Measurements from ENCODE around the gene SKI. TPM values are rescaled to one million over a fixed set of nuclear protein-coding genes. Genes with fewer than 3 reads are reported as not detected.

SKI gene
- total RNA-seq, 1 donor from 2014 or later: 116 TPM

GRCh38 chr1:2194898-2195673, 33.0 kb upstream of the SKI start:
- peak overlapping the region; percentile 88 for H3K27ac Mint-ChIP-seq (ENCODE audit: unreplicated experiment)
- peak overlapping the region; percentile 78 for H3K4me3 Mint-ChIP-seq (ENCODE audit: unreplicated experiment)
- H3K27me3 Mint-ChIP-seq (ENCODE audit: low read depth): no peaks in the 10 kb centered on the region
- H3K4me1 Mint-ChIP-seq (ENCODE audit: low read depth): peaks cover 42% of the 10 kb centered on the region
- peak; percentile 100 for TF ChIP-seq CTCF (IDR thresholded peaks at IDR 0.05)
- H3K9me3 Mint-ChIP-seq (ENCODE audit: low read depth): no peaks in the 10 kb centered on the region
- DNase-seq (ENCODE audit: low spot score): no peak
- H3K36me3 Mint-ChIP-seq (ENCODE audit: low read depth): no peaks in the 10 kb centered on the region

- Mint-ChIP-seq H3K4me3 (ENCODE audit: unreplicated experiment) (no peak overlapping the region), H3K9me3 (ENCODE audit: low read depth) (no peaks in the 10 kb centered on the region), H3K27ac (ENCODE audit: unreplicated experiment) (no peak overlapping the region), H3K36me3 (ENCODE audit: low read depth) (no peaks in the 10 kb centered on the region), H3K4me1 (ENCODE audit: low read depth) (peaks cover 38% of the 10 kb centered on the region), H3K27me3 (ENCODE audit: low read depth) (no peaks in the 10 kb centered on the region)
- no peak for TF ChIP-seq CTCF (IDR thresholded peaks at IDR 0.05)
- no peak for DNase-seq (ENCODE audit: low spot score)
Measured at GRCh38 chr1:2195785-2196184, 32.3 kb upstream of the SKI start.

- DNase-seq (ENCODE audit: low spot score): no peak
- H3K27me3 Mint-ChIP-seq (ENCODE audit: low read depth): no peaks in the 10 kb centered on the region
- H3K27ac Mint-ChIP-seq (ENCODE audit: unreplicated experiment): no peak overlapping the region
- TF ChIP-seq CTCF (IDR thresholded peaks at IDR 0.05): no peak
- H3K4me1 Mint-ChIP-seq (ENCODE audit: low read depth): peaks cover 28% of the 10 kb centered on the region
- H3K36me3 Mint-ChIP-seq (ENCODE audit: low read depth): no peaks in the 10 kb centered on the region
- H3K4me3 Mint-ChIP-seq (ENCODE audit: unreplicated experiment): no peak overlapping the region
- no peaks in the 10 kb centered on the region for H3K9me3 Mint-ChIP-seq (ENCODE audit: low read depth)
Measured at GRCh38 chr1:2196901-2197638, 31.0 kb upstream of the SKI start.

- DNase-seq (ENCODE audit: low spot score): no peak
- H3K27me3 Mint-ChIP-seq (ENCODE audit: low read depth): no peaks in the 10 kb centered on the region
- no peaks in the 10 kb centered on the region for H3K9me3 Mint-ChIP-seq (ENCODE audit: low read depth)
- no peak overlapping the region for H3K27ac Mint-ChIP-seq (ENCODE audit: unreplicated experiment)
- no peaks in the 10 kb centered on the region for H3K36me3 Mint-ChIP-seq (ENCODE audit: low read depth)
- H3K4me3 Mint-ChIP-seq (ENCODE audit: unreplicated experiment): no peak overlapping the region
- TF ChIP-seq CTCF (IDR thresholded peaks at IDR 0.05): no peak
- H3K4me1 Mint-ChIP-seq (ENCODE audit: low read depth): peaks cover 22% of the 10 kb centered on the region
Measured at GRCh38 chr1:2197707-2198165, 30.4 kb upstream of the SKI start.

- DNase-seq (ENCODE audit: low spot score): no peak
- Mint-ChIP-seq H3K4me1 (ENCODE audit: low read depth) (peaks cover 16% of the 10 kb centered on the region), H3K27ac (ENCODE audit: unreplicated experiment) (no peak overlapping the region), H3K4me3 (ENCODE audit: unreplicated experiment) (no peak overlapping the region), H3K36me3 (ENCODE audit: low read depth) (no peaks in the 10 kb centered on the region), H3K27me3 (ENCODE audit: low read depth) (no peaks in the 10 kb centered on the region), H3K9me3 (ENCODE audit: low read depth) (no peaks in the 10 kb centered on the region)
- no peak for TF ChIP-seq CTCF (IDR thresholded peaks at IDR 0.05)
Measured at GRCh38 chr1:2198571-2198970, 29.5 kb upstream of the SKI start.
